NCI-H446 treated with DMSO at 0.1 percent for 48 hours (cell line): ENCODE results near the gene SLC25A17.
"Not testable (repeated sequence)": the region's sequence is repeated elsewhere in the genome, so short reads cannot be mapped to it uniquely, and the experiment has no call there.

Experiments used
- DNase-seq: peaks from one replicate; lab custom pipeline; 2025; lab: John Stamatoyannopoulos, UW

SLC25A17 gene

GRCh38 chr22:40818747-40819598 lies at the start of gene SLC25A17:
SLC25A17 (minus strand) TSS chr22:40819346; CDS start chr22:40819248, 98 bp downstream.
- DNase-seq = peak; percentile 52

GRCh38 chr22:40868379-40868778 lies 49.2 kb upstream of the SLC25A17 start:
- DNase-seq = not testable (repeated sequence)

- no peak for DNase-seq
Measured at GRCh38 chr22:40867109-40867508, 48.0 kb upstream of the SLC25A17 start.

GRCh38 chr22:40862537-40862936 lies 43.4 kb upstream of the SLC25A17 start:
- DNase-seq = no peak

GRCh38 chr22:40862013-40862412 lies 42.9 kb upstream of the SLC25A17 start, which contains the start of gene DNAJB7:
DNAJB7 (minus strand) TSS chr22:40862113; CDS start chr22:40861994, 119 bp downstream.
- DNase-seq = no peak

- DNase-seq = no peak
Measured at GRCh38 chr22:40857309-40857855, 38.2 kb upstream of the SLC25A17 start.

- peak; percentile 92 for DNase-seq
Measured at GRCh38 chr22:40856513-40857308, 37.6 kb upstream of the SLC25A17 start, which contains the start of the genes ST13 and XPNPEP3. ST13 (minus strand) TSS chr22:40856639; CDS start chr22:40856540, 99 bp downstream. XPNPEP3 (plus strand) TSS chr22:40857148; CDS start chr22:40857182, 34 bp downstream.

GRCh38 chr22:40855979-40856512 lies 36.9 kb upstream of the SLC25A17 start:
- no peak for DNase-seq

GRCh38 chr22:40855071-40855978 lies 36.2 kb upstream of the SLC25A17 start:
- DNase-seq = no peak

GRCh38 chr22:40853961-40854360 lies 34.8 kb upstream of the SLC25A17 start:
- no peak for DNase-seq

- DNase-seq = no peak
Measured at GRCh38 chr22:40853333-40853732, 34.2 kb upstream of the SLC25A17 start.

- not testable (repeated sequence) for DNase-seq
Measured at GRCh38 chr22:40845816-40846215, 26.7 kb upstream of the SLC25A17 start.

GRCh38 chr22:40844951-40845350 lies 25.8 kb upstream of the SLC25A17 start:
- DNase-seq = no peak

- no peak for DNase-seq
Measured at GRCh38 chr22:40838486-40838885, 19.3 kb upstream of the SLC25A17 start.

GRCh38 chr22:40834619-40835018 lies 15.5 kb upstream of the SLC25A17 start:
- no peak for DNase-seq

GRCh38 chr22:40829131-40829530 lies 10.0 kb upstream of the SLC25A17 start:
- no peak for DNase-seq

GRCh38 chr22:40826984-40827741 lies 8.0 kb upstream of the SLC25A17 start:
- DNase-seq = no peak

GRCh38 chr22:40826292-40826691 lies 7.1 kb upstream of the SLC25A17 start:
- DNase-seq = not testable (repeated sequence)

GRCh38 chr22:40823426-40823825 lies 4.3 kb upstream of the SLC25A17 start:
- DNase-seq = no peak

- peak; percentile 5 for DNase-seq
Measured at GRCh38 chr22:40819599-40820140, 524 bp upstream of the SLC25A17 start.
